Measurements from ENCODE around the gene OXER1.

The OXER1 gene

GRCh38 chr2:42764096-42764495 is at the start of gene OXER1:
Gene OXER1 (minus strand): TSS chr2:42764135. CDS start chr2:42764062, 73 bp downstream.
- DNase-seq (ENCODE audit: low spot score): no peak

GRCh38 chr2:42812899-42813479 is 49.1 kb upstream of the OXER1 start:
- DNase-seq (ENCODE audit: low spot score): no peak

- DNase-seq (ENCODE audit: low spot score): peak; percentile 32
Measured at GRCh38 chr2:42810971-42811811, 47.3 kb upstream of the OXER1 start.

- peak; percentile 94 for DNase-seq (ENCODE audit: low spot score)
Measured at GRCh38 chr2:42810121-42810970, 46.4 kb upstream of the OXER1 start.

GRCh38 chr2:42809819-42810120 is 45.8 kb upstream of the OXER1 start:
- peak; percentile 68 for DNase-seq (ENCODE audit: low spot score)

- no peak for DNase-seq (ENCODE audit: low spot score)
Measured at GRCh38 chr2:42809131-42809818, 45.3 kb upstream of the OXER1 start.

- DNase-seq (ENCODE audit: low spot score): no peak
Measured at GRCh38 chr2:42808301-42808700, 44.4 kb upstream of the OXER1 start.

GRCh38 chr2:42806786-42807185 is 42.9 kb upstream of the OXER1 start:
- DNase-seq (ENCODE audit: low spot score): no peak

- DNase-seq (ENCODE audit: low spot score): no peak
Measured at GRCh38 chr2:42804891-42805290, 41.0 kb upstream of the OXER1 start.

GRCh38 chr2:42804338-42804737 is 40.4 kb upstream of the OXER1 start:
- DNase-seq (ENCODE audit: low spot score): no peak

GRCh38 chr2:42802150-42802549 is 38.2 kb upstream of the OXER1 start:
- no peak for DNase-seq (ENCODE audit: low spot score)

- no peak for DNase-seq (ENCODE audit: low spot score)
Measured at GRCh38 chr2:42801381-42801780, 37.4 kb upstream of the OXER1 start.

- no peak for DNase-seq (ENCODE audit: low spot score)
Measured at GRCh38 chr2:42800981-42801380, 37.0 kb upstream of the OXER1 start.

GRCh38 chr2:42800461-42800962 is 36.6 kb upstream of the OXER1 start:
- no peak for DNase-seq (ENCODE audit: low spot score)

- no peak for DNase-seq (ENCODE audit: low spot score)
Measured at GRCh38 chr2:42799881-42800280, 35.9 kb upstream of the OXER1 start.

GRCh38 chr2:42797281-42797680 is 33.3 kb upstream of the OXER1 start:
- no peak for DNase-seq (ENCODE audit: low spot score)

- peak; percentile 71 for DNase-seq (ENCODE audit: low spot score)
Measured at GRCh38 chr2:42796427-42797248, 32.7 kb upstream of the OXER1 start.

GRCh38 chr2:42795841-42796301 is 31.9 kb upstream of the OXER1 start:
- no peak for DNase-seq (ENCODE audit: low spot score)

GRCh38 chr2:42795275-42795674 is 31.3 kb upstream of the OXER1 start:
- no peak for DNase-seq (ENCODE audit: low spot score)

- DNase-seq (ENCODE audit: low spot score): no peak
Measured at GRCh38 chr2:42794271-42795046, 30.5 kb upstream of the OXER1 start.
